Chondrocyte (in vitro differentiated cells): Measurements from ENCODE around the gene IFT122. TPM values are rescaled to one million over a fixed set of nuclear protein-coding genes. Genes with fewer than 3 reads are reported as not detected.

ENCODE experiments used
- DNase-seq: peaks from one replicate; pipeline ENCODE4 v3.0.0; 2021; ENCODE audit warnings: mixed read lengths, low spot score
- H3K27ac Mint-ChIP-seq: one replicate; pipeline ENCODE4 v1.8.0; 2021; ENCODE audit warnings: mild to moderate bottlenecking, moderate library complexity, mixed read lengths; ENCODE audit not compliant: unreplicated experiment
- H3K27me3 Mint-ChIP-seq: 2 replicates; pipeline ENCODE4 v1.8.0; 2021; ENCODE audit warnings: low read depth, mixed read lengths
- H3K36me3 Mint-ChIP-seq: 2 replicates; pipeline ENCODE4 v1.8.0; 2021; ENCODE audit warnings: low read depth, mixed read lengths
- H3K4me1 Mint-ChIP-seq: 2 replicates; pipeline ENCODE4 v1.8.0; 2021; ENCODE audit warnings: low read depth, mild to moderate bottlenecking, mixed read lengths
- H3K4me3 Mint-ChIP-seq: one replicate; pipeline ENCODE4 v1.8.0; 2021; ENCODE audit warnings: mild to moderate bottlenecking, moderate library complexity, mixed read lengths; ENCODE audit not compliant: unreplicated experiment
- H3K9me3 Mint-ChIP-seq: 2 replicates; pipeline ENCODE4 v1.8.0; 2021; ENCODE audit warnings: low read depth, mixed read lengths
- CTCF ChIP-seq: fragments of 200-600 bp; sonication (generic); IDR thresholded peaks from 2 replicates; pipeline ENCODE4 v1.5.0; 2021; ENCODE audit warnings: antibody characterized with exemption, mild to moderate bottlenecking, moderate library complexity
- total RNA-seq: library from RNA; stranded (reverse); gene quantifications from 3 replicates; pipeline ENCODE4 v1.2.1, GENCODE V29; 2021

IFT122 gene
- total RNA-seq, 1 donor from 2014 or later, result 16.2 TPM

DNA sequence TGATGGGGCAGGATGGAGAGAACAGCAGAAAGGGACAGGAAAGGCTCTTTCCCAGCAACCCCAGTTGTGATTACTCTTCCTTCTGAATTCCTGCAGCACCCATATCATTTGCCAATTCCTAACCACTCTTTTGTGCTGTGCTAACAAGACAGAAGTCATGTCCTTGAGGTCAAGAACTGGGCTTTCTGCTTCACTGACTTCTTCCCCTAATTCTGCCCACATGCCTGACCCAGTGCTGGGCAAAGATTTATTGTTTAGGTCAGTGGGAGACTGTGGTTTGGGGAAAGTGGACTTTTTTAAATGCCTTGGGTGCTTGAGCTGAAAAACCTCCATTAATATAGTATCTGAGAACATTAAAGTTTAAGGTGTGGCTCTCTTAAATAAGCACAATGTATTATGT lies 7.4 kb upstream of the IFT122 start:
- peaks cover 25% of the 10 kb centered on the region for H3K36me3 Mint-ChIP-seq
- no peaks in the 10 kb centered on the region for H3K27me3 Mint-ChIP-seq
- no peaks in the 10 kb centered on the region for H3K9me3 Mint-ChIP-seq
- TF ChIP-seq CTCF, result no peak
- no peak for DNase-seq
- peaks cover 23% of the 10 kb centered on the region for H3K4me1 Mint-ChIP-seq
- H3K27ac Mint-ChIP-seq, result no peak overlapping the region
- no peak overlapping the region for H3K4me3 Mint-ChIP-seq

- no peak for DNase-seq
Observed at GRCh38 chr3:129433565-129433964, 6.5 kb upstream of the IFT122 start.

DNA sequence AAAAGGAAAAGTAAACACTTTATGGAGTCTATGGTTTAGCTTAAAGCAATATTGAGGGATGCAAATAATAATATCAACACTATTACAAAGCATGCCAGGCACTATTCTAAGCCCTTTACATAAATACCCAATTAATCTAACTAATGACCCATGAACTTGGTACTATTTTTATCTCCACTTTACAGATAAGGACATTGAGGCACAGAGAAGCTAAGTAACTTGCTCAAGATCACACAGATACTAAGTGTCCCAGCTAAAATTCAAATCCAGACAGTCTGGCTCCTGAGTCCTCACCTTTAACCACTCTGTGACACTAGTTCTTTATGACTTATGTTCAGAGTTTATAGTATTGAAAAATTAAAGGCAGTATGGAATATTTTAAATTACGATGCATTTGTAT lies 5.9 kb upstream of the IFT122 start:
- DNase-seq, result no peak
- TF ChIP-seq CTCF, result no peak
- no peak overlapping the region for H3K4me3 Mint-ChIP-seq
- H3K4me1 Mint-ChIP-seq, result peaks cover 19% of the 10 kb centered on the region
- no peaks in the 10 kb centered on the region for H3K27me3 Mint-ChIP-seq
- H3K9me3 Mint-ChIP-seq, result no peaks in the 10 kb centered on the region
- H3K27ac Mint-ChIP-seq, result no peak overlapping the region
- H3K36me3 Mint-ChIP-seq, result peaks cover 27% of the 10 kb centered on the region

More at GRCh38 chr3:129433565-129433964, 6.5 kb upstream of the IFT122 start:
- peaks cover 20% of the 10 kb centered on the region for H3K4me1 Mint-ChIP-seq
- H3K4me3 Mint-ChIP-seq, result no peak overlapping the region
- peaks cover 27% of the 10 kb centered on the region for H3K36me3 Mint-ChIP-seq
- TF ChIP-seq CTCF, result no peak
- no peak overlapping the region for H3K27ac Mint-ChIP-seq
- no peaks in the 10 kb centered on the region for H3K27me3 Mint-ChIP-seq
- no peaks in the 10 kb centered on the region for H3K9me3 Mint-ChIP-seq

DNA sequence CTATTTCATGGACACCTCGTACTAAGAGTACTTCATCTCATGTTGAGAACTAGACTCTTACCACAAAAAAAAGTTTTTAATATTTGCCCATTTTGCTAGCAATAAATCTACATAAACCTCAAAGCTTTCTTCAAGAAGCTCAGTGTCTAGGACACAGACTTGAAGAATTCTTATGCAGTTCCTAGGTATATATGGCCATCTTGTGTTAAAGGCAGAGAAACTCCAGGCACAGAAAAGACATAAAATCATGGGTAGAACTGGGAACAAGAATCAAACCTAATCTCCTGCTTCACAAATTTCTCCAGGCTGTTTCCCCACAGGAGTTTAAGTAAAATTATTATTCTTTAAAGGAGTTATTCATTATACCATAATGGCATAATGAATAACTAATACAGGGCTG lies 4.7 kb upstream of the IFT122 start:
- DNase-seq, result no peak
- TF ChIP-seq CTCF, result peak; percentile 11
- no peaks in the 10 kb centered on the region for H3K9me3 Mint-ChIP-seq
- H3K27me3 Mint-ChIP-seq, result no peaks in the 10 kb centered on the region
- peaks cover 27% of the 10 kb centered on the region for H3K36me3 Mint-ChIP-seq
- no peak overlapping the region for H3K4me3 Mint-ChIP-seq
- H3K4me1 Mint-ChIP-seq, result peaks cover 21% of the 10 kb centered on the region
- H3K27ac Mint-ChIP-seq, result no peak overlapping the region

DNA sequence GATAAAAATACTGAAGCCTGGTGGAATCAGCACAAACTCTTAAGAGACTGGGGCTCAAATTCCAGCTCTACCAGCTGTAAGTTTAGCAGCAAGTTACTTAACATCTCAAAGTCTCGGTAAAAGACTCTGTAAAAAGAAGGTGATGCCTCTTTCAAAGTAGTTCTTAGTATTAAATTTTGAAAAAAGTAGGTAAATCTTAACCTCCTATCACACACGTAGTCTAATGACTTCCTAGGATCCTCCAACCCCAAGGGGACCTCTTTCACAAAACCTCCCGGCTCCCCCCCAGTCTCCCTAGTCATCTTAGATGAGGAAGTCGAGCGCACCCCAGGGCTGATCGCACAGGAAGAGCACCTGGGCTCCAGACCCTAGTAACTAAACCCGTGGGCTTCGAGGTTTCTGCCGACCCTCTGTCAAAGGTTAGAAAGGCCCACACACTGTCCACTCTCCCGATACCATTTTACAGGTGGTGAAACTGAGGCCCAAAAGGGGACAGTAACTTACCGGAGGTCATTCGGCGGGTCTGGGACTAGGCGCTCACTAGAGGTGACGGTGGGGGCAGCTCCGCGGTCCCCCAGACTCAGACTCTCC lies 703 bp upstream of the IFT122 start:
- Mint-ChIP-seq H3K27ac (peak overlapping the region; percentile 99), H3K4me3 (peak overlapping the region; percentile 95), H3K27me3 (no peaks in the 10 kb centered on the region), H3K4me1 (peaks cover 49% of the 10 kb centered on the region), H3K36me3 (peaks cover 10% of the 10 kb centered on the region), H3K9me3 (no peaks in the 10 kb centered on the region)
- no peak for TF ChIP-seq CTCF
- DNase-seq, result no peak
